ENCODE measurements around the gene STK26.

Gene STK26

GRCh38 chrX:132063862-132064261 lies 40.8 kb downstream of the STK26 start:
- DNase-seq (ENCODE audit: extremely low read depth, low read depth): no peak
- no peak overlapping the region for H3K4me3 ChIP-seq (replicated peaks; ENCODE audit: low read depth, low read length)
- TF ChIP-seq CTCF (IDR thresholded peaks at IDR 0.05; ENCODE audit: low read depth, low read length, missing control alignments): no peak

- no peak for DNase-seq (ENCODE audit: extremely low read depth, low read depth)
- no peak overlapping the region for H3K4me3 ChIP-seq (replicated peaks; ENCODE audit: low read depth, low read length)
- TF ChIP-seq CTCF (IDR thresholded peaks at IDR 0.05; ENCODE audit: low read depth, low read length, missing control alignments): no peak
Observed at GRCh38 chrX:132068405-132068804, 45.3 kb downstream of the STK26 start.

- peak; percentile 7 for TF ChIP-seq CTCF (IDR thresholded peaks at IDR 0.05; ENCODE audit: low read depth, low read length, missing control alignments)
- no peak for DNase-seq (ENCODE audit: extremely low read depth, low read depth)
Observed at GRCh38 chrX:132071254-132071653, 48.2 kb downstream of the STK26 start.

GRCh38 chrX:132077414-132077813 lies 54.3 kb downstream of the STK26 start:
- H3K4me3 ChIP-seq (replicated peaks; ENCODE audit: low read depth, low read length): no peak overlapping the region
- no peak for TF ChIP-seq CTCF (IDR thresholded peaks at IDR 0.05; ENCODE audit: low read depth, low read length, missing control alignments)
- no peak for DNase-seq (ENCODE audit: extremely low read depth, low read depth)

More at GRCh38 chrX:132071254-132071653, 48.2 kb downstream of the STK26 start:
- H3K4me3 ChIP-seq (replicated peaks; ENCODE audit: low read depth, low read length): no peak overlapping the region

GRCh38 chrX:132077912-132078311 lies 54.8 kb downstream of the STK26 start:
- H3K4me3 ChIP-seq (replicated peaks; ENCODE audit: low read depth, low read length): no peak overlapping the region
- DNase-seq (ENCODE audit: extremely low read depth, low read depth): no peak
- no peak for TF ChIP-seq CTCF (IDR thresholded peaks at IDR 0.05; ENCODE audit: low read depth, low read length, missing control alignments)

GRCh38 chrX:132085786-132086185 lies 62.7 kb downstream of the STK26 start:
- TF ChIP-seq CTCF (IDR thresholded peaks at IDR 0.05; ENCODE audit: low read depth, low read length, missing control alignments): no peak
- no peak overlapping the region for H3K4me3 ChIP-seq (replicated peaks; ENCODE audit: low read depth, low read length)
- no peak for DNase-seq (ENCODE audit: extremely low read depth, low read depth)

GRCh38 chrX:132086672-132087071 lies 63.6 kb downstream of the STK26 start:
- no peak overlapping the region for H3K4me3 ChIP-seq (replicated peaks; ENCODE audit: low read depth, low read length)
- no peak for DNase-seq (ENCODE audit: extremely low read depth, low read depth)
- no peak for TF ChIP-seq CTCF (IDR thresholded peaks at IDR 0.05; ENCODE audit: low read depth, low read length, missing control alignments)

Data from HFF-Myc (cell line).